DOHH2 (cell line): ENCODE results near the gene KCNJ13.

ENCODE experiments used
- CTCF ChIP-seq: fragments of 200-600 bp; sonication (generic); IDR thresholded peaks from one replicate; pipeline ENCODE4 v1.5.1; 2014; ENCODE audit warnings: antibody characterized with exemption, mild to moderate bottlenecking, low read depth, low read length; ENCODE audit not compliant: poor library complexity, severe bottlenecking
- EZH2phosphoT487 ChIP-seq: fragments of 200-600 bp; sonication (generic); IDR thresholded peaks from 2 replicates; pipeline ENCODE4 v1.6.1; 2017; ENCODE audit warnings: borderline replicate concordance, mild to moderate bottlenecking, antibody characterized with exemption, low read length, moderate library complexity, mixed read lengths

GRCh38 chr2:232728785-232729184 lies 47.6 kb downstream of the KCNJ13 start:
- TF ChIP-seq CTCF: no peak
- no peak for TF ChIP-seq EZH2phosphoT487
